BLaER1 (cell line): ENCODE results near the gene DIP2C.
"Not testable (repeated sequence)": the region's sequence is repeated elsewhere in the genome, so short reads cannot be mapped to it uniquely, and the experiment has no call there.

Experiments
- H3K27ac ChIP-seq: shearing (Covaris generic); formaldehyde crosslinking; 2 replicates; pipeline ENCODE4 v1.8.1; 2022
- H3K27me3 ChIP-seq: shearing (Covaris generic); formaldehyde crosslinking; 2 replicates; pipeline ENCODE4 v1.8.1; 2022
- H3K36me3 ChIP-seq: shearing (Covaris generic); formaldehyde crosslinking; 2 replicates; pipeline ENCODE4 v1.8.1; 2022
- H3K4me1 ChIP-seq: shearing (Covaris generic); formaldehyde crosslinking; 2 replicates; pipeline ENCODE4 v1.8.1; 2022
- H3K4me2 ChIP-seq: shearing (Covaris generic); formaldehyde crosslinking; 2 replicates; pipeline ENCODE4 v1.8.1; 2022
- H3K4me3 ChIP-seq: shearing (Covaris generic); formaldehyde crosslinking; 2 replicates; pipeline ENCODE4 v1.8.1; 2022
- H3K9ac ChIP-seq: shearing (Covaris generic); formaldehyde crosslinking; 2 replicates; pipeline ENCODE4 v1.8.1; 2022
- H3K9me3 ChIP-seq: shearing (Covaris generic); formaldehyde crosslinking; 2 replicates; pipeline ENCODE4 v1.8.1; 2022
- H4K20me1 ChIP-seq: shearing (Covaris generic); formaldehyde crosslinking; 2 replicates; pipeline ENCODE4 v1.8.1; 2022
- Cebpa-rat ChIP-seq: shearing (Covaris generic); IDR thresholded peaks from 2 replicates; pipeline ENCODE4 v1.8.1; 2022

Gene DIP2C

DNA sequence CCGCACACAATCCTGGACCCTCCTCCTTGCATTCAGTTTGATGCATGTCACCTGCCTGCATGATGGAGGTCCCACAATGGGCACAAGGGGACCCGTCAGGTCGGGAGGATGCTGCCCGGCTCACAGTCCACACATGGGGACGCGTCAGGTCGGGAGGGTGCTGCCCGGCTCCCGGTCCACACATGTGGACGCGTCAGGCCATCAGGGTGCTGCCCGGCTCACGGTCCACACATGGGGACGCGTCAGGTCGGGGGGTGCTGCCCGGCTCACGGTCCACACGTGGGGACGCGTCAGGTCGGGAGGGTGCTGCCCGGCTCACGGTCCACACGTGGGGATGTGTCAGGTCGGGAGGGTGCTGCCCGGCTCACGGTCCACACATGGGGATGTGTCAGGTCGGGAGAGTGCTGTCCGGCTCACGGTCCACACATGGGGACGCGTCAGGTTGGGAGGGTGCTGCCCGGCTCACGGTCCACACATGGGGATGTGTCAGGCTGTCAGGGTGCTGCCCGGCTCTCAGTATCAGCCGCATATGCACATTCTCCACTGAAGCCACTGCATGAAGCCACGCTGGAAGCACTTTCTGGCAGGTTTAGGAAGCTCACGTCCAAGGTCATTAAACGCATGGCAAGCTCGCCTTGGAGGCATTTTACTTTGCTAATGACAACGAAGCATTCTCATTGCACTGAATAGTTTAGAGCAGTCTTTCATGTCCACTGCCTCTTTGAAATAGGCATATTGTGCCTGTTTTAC is 50.3 kb downstream of the DIP2C start:
- TF ChIP-seq Cebpa-rat = no peak
- H3K4me1 ChIP-seq = peaks cover 43% of the 10 kb centered on the region
- peaks cover 100% of the 10 kb centered on the region for H4K20me1 ChIP-seq
- peaks cover under 1% of the 10 kb centered on the region; the same call in 1 of the 2 replicates for H3K9me3 ChIP-seq
- H3K9ac ChIP-seq = no peak overlapping the region
- H3K4me2 ChIP-seq = no peak overlapping the region
- no peak overlapping the region for H3K27ac ChIP-seq
- H3K36me3 ChIP-seq = peaks cover 6% of the 10 kb centered on the region; the same call in 1 of the 2 replicates
- no peak overlapping the region for H3K4me3 ChIP-seq
- no peaks in the 10 kb centered on the region for H3K27me3 ChIP-seq

- Histone ChIP-seq H3K9me3 (peaks cover 8% of the 10 kb centered on the region), H3K9ac (no peak overlapping the region), H4K20me1 (peaks cover 100% of the 10 kb centered on the region), H3K4me2 (peak overlapping the region; percentile 21; the same call in 1 of the 2 replicates), H3K27me3 (no peaks in the 10 kb centered on the region), H3K4me1 (peaks cover 43% of the 10 kb centered on the region), H3K36me3 (peaks cover 13% of the 10 kb centered on the region; the same call in 1 of the 2 replicates), H3K4me3 (no peak overlapping the region), H3K27ac (no peak overlapping the region)
- no peak for TF ChIP-seq Cebpa-rat
These were observed 51.7 kb downstream of the DIP2C start for GRCh38 chr10:637771-638195.

GRCh38 chr10:637221-637620 is 52.2 kb downstream of the DIP2C start:
- H3K27me3 ChIP-seq = no peaks in the 10 kb centered on the region
- peaks cover 12% of the 10 kb centered on the region for H3K9me3 ChIP-seq
- no peak overlapping the region for H3K4me3 ChIP-seq
- no peak overlapping the region for H3K9ac ChIP-seq
- H3K36me3 ChIP-seq = peaks cover 15% of the 10 kb centered on the region; the same call in 1 of the 2 replicates
- TF ChIP-seq Cebpa-rat = no peak
- H3K27ac ChIP-seq = no peak overlapping the region
- H3K4me2 ChIP-seq = peak overlapping the region; percentile 21
- H3K4me1 ChIP-seq = peaks cover 43% of the 10 kb centered on the region
- H4K20me1 ChIP-seq = peaks cover 99% of the 10 kb centered on the region

- Histone ChIP-seq H3K4me1 (peaks cover 43% of the 10 kb centered on the region), H3K27ac (no peak overlapping the region), H3K36me3 (peaks cover 18% of the 10 kb centered on the region; the same call in 1 of the 2 replicates), H3K9me3 (peaks cover 16% of the 10 kb centered on the region), H3K9ac (no peak overlapping the region), H3K4me2 (peak overlapping the region; percentile 77; the same call in 1 of the 2 replicates), H3K27me3 (no peaks in the 10 kb centered on the region), H3K4me3 (no peak overlapping the region), H4K20me1 (peaks cover 99% of the 10 kb centered on the region)
- TF ChIP-seq Cebpa-rat = no peak
These were observed 52.7 kb downstream of the DIP2C start for GRCh38 chr10:636769-637168.

DNA sequence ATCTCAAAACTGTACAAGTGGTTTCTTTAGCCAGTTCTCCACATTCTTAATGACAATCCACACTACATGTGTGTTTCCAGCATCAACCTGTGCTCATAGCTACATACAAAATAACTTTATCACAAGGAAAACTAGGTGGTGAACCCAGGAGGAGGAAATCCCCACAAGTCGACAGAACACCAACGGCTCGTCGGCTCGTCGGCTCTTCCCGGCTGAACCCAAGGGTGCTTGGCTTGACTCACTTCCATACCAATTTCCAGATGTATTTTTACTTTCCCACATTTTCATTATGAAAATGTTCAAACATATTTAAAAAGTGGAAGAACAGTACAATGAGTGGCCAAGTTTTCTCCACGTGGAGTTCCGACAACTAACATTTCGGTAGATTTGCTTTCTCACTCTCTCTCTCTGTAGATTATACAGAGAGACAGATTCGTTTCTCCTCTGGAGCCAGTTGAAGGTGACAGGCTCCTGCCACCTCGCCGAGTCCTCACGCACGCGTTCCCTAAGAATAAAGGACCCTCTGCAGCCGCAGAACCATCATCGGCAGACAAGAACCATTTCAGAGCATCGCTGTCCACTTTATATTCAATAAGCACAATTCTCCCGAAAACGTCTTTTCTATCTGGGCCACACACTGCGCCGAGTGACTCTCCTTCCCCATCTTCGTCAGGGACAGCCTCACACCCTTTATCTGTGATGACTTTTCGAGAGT is 53.3 kb downstream of the DIP2C start:
- Histone ChIP-seq H3K36me3 (peaks cover 18% of the 10 kb centered on the region; the same call in 1 of the 2 replicates), H4K20me1 (peaks cover 99% of the 10 kb centered on the region), H3K9me3 (peaks cover 16% of the 10 kb centered on the region), H3K27me3 (no peaks in the 10 kb centered on the region), H3K4me1 (peaks cover 46% of the 10 kb centered on the region), H3K4me2 (peak overlapping the region; percentile 77), H3K4me3 (no peak overlapping the region), H3K9ac (no peak overlapping the region), H3K27ac (no peak overlapping the region)
- no peak for TF ChIP-seq Cebpa-rat

- TF ChIP-seq Cebpa-rat = no peak
- Histone ChIP-seq H3K9me3 (peaks cover 16% of the 10 kb centered on the region), H3K4me3 (no peak overlapping the region), H3K9ac (no peak overlapping the region), H4K20me1 (peaks cover 99% of the 10 kb centered on the region), H3K36me3 (peaks cover 18% of the 10 kb centered on the region; the same call in 1 of the 2 replicates), H3K27ac (no peak overlapping the region; the same call in 1 of the 2 replicates), H3K4me1 (peaks cover 55% of the 10 kb centered on the region), H3K27me3 (no peaks in the 10 kb centered on the region), H3K4me2 (peak overlapping the region; percentile 77)
These were observed 54.2 kb downstream of the DIP2C start for GRCh38 chr10:635088-635861.

- no peak for TF ChIP-seq Cebpa-rat
- H4K20me1 ChIP-seq = peaks cover 99% of the 10 kb centered on the region
- H3K9ac ChIP-seq = no peak overlapping the region
- H3K4me2 ChIP-seq = no peak overlapping the region
- peaks cover 65% of the 10 kb centered on the region for H3K4me1 ChIP-seq
- H3K27me3 ChIP-seq = no peaks in the 10 kb centered on the region
- peaks cover 17% of the 10 kb centered on the region; the same call in 1 of the 2 replicates for H3K36me3 ChIP-seq
- H3K27ac ChIP-seq = no peak overlapping the region
- H3K4me3 ChIP-seq = no peak overlapping the region
- H3K9me3 ChIP-seq = peaks cover 16% of the 10 kb centered on the region
These were observed 55.2 kb downstream of the DIP2C start for GRCh38 chr10:634256-634655.

- no peak for TF ChIP-seq Cebpa-rat
- Histone ChIP-seq H3K4me3 (no peak overlapping the region), H3K27ac (no peak overlapping the region), H3K9ac (no peak overlapping the region), H3K9me3 (peaks cover 16% of the 10 kb centered on the region), H3K27me3 (no peaks in the 10 kb centered on the region), H4K20me1 (peaks cover 99% of the 10 kb centered on the region), H3K4me2 (no peak overlapping the region), H3K36me3 (peaks cover 13% of the 10 kb centered on the region; the same call in 1 of the 2 replicates), H3K4me1 (peaks cover 69% of the 10 kb centered on the region)
These were observed 55.9 kb downstream of the DIP2C start for GRCh38 chr10:633279-634245.

GRCh38 chr10:632807-633177 is 56.7 kb downstream of the DIP2C start:
- H3K27me3 ChIP-seq, H3K4me3 ChIP-seq, H3K4me2 ChIP-seq, H3K27ac ChIP-seq, H3K9ac ChIP-seq: not testable (repeated sequence)
- H3K36me3 ChIP-seq = peaks cover 13% of the 10 kb centered on the region; the same call in 1 of the 2 replicates
- peaks cover 69% of the 10 kb centered on the region for H3K4me1 ChIP-seq
- H3K9me3 ChIP-seq = peaks cover 16% of the 10 kb centered on the region
- peaks cover 99% of the 10 kb centered on the region for H4K20me1 ChIP-seq

DNA sequence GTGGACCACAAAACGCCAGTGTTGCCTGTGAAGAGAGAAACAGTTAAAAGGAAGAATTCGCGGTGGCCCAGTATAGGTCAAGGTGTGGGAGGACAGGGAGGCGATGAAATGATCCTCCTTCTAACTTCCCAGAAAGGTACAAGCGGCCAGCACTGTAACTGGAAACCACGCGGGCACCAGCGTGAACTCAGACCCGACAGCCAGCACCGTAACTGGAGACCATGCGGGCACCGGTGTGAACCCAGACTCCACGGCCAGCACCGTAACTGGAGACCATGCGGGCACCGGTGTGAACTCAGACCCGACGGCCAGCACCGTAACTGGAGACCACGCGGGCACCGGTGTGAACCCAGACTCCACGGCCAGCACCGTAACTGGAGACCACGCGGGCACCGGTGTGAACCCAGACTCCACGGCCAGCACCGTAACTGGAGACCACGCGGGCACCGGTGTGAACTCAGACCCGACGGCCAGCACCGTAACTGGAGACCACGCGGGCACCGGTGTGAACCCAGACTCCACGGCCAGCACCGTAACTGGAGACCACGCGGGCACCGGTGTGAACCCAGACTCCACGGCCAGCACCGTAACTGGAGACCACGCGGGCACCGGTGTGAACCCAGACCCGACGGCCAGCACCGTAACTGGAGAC is 57.2 kb downstream of the DIP2C start:
- H3K4me1 ChIP-seq = peaks cover 69% of the 10 kb centered on the region
- H3K27me3 ChIP-seq, H3K9ac ChIP-seq, H3K4me2 ChIP-seq, H3K27ac ChIP-seq, H3K4me3 ChIP-seq: not testable (repeated sequence)
- peaks cover 99% of the 10 kb centered on the region for H4K20me1 ChIP-seq
- peaks cover 16% of the 10 kb centered on the region for H3K9me3 ChIP-seq
- peaks cover 13% of the 10 kb centered on the region; the same call in 1 of the 2 replicates for H3K36me3 ChIP-seq
